HG03139 (cell line): ENCODE results near the gene AGBL3.

Experiments used
- ATAC-seq: cut with Tn5 transposase; IDR thresholded peaks from one replicate; pipeline ENCODE4 v1.9.1; 2021; ENCODE audit not compliant: unreplicated experiment

The AGBL3 gene

GRCh38 chr7:134986363-134987251, at the start of gene AGBL3:
AGBL3 (plus strand) TSS chr7:134986508; CDS start chr7:134987934, 1,426 bp downstream.
- peak; percentile 88 for ATAC-seq

- no peak for ATAC-seq
Measured at GRCh38 chr7:134936893-134937510, 49.3 kb upstream of the AGBL3 start.

- ATAC-seq, result no peak
Measured at GRCh38 chr7:134938141-134938540, 48.2 kb upstream of the AGBL3 start.

DNA sequence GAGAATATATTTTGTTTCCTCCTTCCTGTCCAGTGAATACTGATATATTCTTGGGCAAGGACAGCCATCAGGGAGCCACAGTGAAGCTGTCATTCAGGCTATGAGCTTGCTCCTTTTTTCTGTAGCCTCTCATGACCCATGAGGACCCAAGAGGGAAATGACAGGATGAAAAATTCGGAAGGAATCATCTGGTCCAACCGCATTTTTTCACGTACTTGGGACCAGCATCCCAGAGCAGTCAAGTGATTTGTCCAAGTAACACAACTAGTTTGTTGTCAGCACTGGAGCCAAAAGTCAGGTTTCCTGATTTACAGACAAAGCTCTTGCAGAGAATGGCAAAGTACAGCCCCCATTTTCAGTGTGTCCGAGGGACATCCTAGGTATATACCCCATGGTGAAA, 47.2 kb upstream of the AGBL3 start:
- ATAC-seq, result no peak

- no peak for ATAC-seq
Measured at GRCh38 chr7:134940729-134941128, 45.6 kb upstream of the AGBL3 start.

GRCh38 chr7:134941185-134941900, 45.0 kb upstream of the AGBL3 start:
- no peak for ATAC-seq

DNA sequence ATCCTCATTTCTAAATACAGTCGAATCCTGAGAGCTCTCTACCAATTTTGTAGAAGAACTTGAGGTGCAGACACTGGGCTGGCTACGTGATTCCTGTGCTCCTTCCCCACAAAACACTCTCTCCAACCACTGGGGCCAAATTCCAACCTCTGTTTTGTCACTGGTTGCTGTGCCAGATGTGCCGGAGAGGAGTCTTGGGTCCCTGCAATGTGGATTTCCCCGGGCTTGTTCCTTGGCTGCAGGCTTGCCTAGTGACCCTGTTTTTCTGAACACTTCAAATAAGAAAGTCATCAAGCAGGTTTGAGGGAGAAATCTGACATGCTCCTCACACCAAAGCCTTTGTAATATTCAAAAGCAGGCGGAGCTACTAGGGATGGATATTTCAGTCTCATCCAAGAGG, 44.4 kb upstream of the AGBL3 start:
- ATAC-seq, result no peak

GRCh38 chr7:134942690-134943466, 43.4 kb upstream of the AGBL3 start:
- ATAC-seq, result no peak

DNA sequence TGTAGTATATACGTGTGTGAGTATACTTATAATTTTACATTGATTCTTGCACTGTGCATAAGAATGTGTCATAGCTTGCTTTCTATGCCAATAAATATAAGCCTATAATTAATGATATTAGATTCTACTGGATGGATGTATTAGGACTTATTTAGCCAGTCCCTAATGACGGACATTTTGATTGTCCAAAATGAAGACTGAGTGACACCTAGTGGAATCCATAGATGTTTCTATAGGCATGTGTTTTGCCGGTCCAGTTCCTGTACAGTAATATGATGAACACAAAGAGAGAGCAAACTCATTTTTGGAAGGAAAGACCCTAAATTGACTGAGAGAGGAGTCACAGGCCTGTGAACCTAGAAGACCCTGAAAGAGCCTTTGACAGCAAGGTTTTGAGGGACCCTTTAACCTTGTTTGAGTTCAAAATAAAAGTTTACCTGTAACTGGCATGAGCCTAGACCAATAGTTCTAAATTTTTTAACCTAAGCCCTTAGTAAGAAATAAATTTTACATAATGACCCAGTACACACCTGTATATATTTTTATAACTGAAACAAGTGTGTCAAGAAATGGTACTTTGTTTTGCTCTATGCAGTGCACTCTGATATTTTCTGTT, 42.4 kb upstream of the AGBL3 start:
- ATAC-seq, result no peak

DNA sequence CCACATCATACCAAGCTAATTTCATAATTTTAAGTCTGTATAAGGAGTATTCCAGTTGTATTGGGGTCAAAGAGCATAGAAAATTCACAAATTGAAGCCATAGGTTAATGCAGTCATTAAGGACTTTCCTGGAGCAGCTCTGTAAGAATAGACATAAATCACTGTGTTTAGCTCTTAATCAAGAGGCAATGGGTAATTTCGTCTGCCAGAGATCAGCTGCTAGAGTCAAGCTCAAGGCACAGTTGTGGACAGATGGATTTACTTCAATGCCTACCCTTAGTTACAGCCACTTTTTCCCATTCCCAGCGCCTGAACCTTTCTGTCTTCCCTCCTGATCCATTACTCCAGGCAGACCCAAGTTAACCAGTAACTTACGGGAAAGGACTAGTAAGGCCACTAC, 40.6 kb upstream of the AGBL3 start:
- ATAC-seq, result no peak

DNA sequence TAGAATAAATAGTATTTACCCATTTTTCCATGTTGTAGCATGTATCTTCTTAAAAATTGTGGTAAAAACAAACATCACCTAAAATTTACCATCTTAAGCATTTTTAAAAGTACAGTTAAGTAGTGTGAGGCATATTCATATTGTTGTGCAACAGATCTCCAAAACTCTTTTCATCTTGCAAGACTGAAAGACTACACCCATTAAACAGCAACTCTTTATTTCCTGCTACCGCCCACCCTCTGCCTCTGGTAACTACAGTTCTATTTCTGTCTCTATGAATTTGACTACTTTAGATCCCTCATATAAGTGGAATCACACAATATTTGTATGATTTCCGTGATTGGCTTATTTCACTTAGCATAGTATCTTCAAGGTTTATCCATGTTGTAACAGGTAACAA, 40.0 kb upstream of the AGBL3 start:
- ATAC-seq, result no peak

DNA sequence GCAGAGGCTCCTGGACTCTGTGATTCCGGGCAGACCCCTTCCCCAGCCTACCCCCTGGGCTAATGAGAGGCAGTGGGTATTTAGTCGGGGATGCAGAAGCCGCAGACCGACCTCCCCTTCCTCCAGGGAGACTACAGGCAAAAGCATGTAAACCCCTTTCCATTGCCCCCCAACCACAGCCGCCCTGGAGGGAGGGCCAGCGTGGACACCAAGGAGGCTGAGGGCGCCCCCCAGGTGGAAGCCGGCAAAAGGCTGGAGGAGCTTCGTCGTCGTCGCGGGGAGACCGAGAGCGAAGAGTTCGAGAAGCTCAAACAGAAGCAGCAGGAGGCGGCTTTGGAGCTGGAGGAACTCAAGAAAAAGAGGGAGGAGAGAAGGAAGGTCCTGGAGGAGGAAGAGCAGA, 39.0 kb upstream of the AGBL3 start:
- no peak for ATAC-seq

DNA sequence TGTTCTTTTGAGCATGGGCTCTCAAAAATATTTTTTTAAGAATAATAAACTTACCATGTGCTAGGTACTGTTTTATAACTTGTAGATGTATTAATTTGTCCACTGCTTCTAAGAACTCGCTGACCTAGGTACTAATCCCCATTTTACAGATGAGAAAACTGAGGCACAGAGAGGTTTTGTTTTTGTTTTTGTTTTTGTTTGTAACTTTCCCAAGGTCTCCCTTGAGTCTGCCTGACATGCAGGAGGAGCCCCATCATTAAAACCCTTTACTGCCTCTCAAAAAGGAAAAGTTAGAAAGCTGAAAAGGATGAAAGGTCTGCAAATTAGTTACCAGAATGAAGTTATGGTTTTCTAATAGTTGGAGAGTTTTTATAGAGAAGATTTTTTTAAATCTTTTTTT, 38.5 kb upstream of the AGBL3 start:
- ATAC-seq, result no peak

DNA sequence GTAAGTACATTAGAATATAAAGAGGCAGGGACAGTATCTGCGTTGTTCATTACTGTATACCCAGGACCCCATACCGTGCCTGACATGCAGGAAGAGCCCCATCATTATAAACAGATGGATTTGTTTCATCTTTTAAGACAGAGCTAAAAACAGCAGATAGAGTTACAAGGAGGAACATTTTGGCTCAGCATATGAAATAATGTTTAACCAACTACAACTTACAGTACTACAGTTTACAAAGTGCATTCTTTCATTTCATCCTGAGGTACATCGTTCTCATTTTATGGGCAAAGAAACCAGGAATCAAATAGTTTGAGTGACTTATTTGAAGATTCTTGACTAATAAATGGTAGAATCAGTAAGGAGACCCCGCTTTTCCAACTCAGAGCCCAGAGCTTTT, 38.1 kb upstream of the AGBL3 start:
- no peak for ATAC-seq

GRCh38 chr7:134948736-134949135, 37.6 kb upstream of the AGBL3 start:
- no peak for ATAC-seq

DNA sequence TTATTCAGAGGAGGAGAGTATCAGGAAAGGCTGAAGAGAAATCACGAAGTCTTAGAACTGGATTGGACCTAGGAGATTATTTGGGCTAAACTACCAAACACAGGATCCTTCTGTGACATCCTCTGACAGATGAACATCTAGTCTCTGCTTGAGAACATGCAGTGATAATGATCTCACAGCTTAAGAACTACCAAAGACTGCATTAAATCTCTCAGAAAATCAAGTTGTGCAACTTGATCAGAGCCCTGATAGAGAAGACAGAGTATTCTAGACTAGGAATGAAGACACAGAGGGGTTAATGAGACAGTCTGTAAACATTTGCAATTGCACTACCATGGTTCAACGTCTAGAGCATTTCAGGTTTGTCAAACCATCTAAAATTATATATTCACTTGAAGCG, 37.1 kb upstream of the AGBL3 start:
- no peak for ATAC-seq

- no peak for ATAC-seq
Measured at GRCh38 chr7:134954197-134955082, 31.9 kb upstream of the AGBL3 start.

DNA sequence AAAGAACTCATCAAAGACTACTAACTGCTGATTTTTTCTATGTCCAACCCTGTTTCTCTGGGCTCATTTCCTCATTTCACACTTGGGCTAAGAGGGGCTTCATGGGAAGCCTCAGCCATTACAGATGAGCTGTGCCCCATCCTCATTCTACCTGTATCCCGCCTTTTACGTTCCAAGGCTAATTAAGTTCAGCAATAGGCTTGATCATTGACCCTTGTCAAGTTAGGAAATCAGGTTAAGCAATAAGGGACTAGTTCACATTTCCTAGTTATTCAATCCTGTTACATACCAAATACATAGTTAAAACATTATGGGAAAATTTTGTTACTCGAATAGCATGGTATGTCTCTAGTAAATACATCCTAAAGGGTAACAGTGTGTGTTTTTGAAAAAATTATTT, 29.3 kb upstream of the AGBL3 start:
- no peak for ATAC-seq

DNA sequence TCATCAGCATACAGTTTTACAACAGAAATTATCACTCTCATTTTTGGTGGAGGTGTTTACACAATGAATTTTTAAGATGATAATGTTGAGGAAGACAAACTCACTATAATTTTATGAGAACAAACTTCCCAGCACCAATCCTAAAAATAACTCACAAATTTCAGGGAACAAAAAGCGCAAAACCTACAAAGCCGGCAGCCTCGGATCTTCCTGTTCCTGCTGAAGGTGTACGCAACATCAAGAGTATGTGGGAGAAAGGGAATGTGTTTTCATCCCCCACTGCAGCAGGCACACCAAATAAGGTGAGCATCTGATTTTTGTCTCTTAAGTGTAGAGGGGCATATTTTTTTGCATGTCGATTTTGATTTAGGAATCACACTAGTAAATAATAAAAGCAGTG, 26.5 kb upstream of the AGBL3 start:
- no peak for ATAC-seq
